ENCODE results near the gene RHBG.

DNA sequence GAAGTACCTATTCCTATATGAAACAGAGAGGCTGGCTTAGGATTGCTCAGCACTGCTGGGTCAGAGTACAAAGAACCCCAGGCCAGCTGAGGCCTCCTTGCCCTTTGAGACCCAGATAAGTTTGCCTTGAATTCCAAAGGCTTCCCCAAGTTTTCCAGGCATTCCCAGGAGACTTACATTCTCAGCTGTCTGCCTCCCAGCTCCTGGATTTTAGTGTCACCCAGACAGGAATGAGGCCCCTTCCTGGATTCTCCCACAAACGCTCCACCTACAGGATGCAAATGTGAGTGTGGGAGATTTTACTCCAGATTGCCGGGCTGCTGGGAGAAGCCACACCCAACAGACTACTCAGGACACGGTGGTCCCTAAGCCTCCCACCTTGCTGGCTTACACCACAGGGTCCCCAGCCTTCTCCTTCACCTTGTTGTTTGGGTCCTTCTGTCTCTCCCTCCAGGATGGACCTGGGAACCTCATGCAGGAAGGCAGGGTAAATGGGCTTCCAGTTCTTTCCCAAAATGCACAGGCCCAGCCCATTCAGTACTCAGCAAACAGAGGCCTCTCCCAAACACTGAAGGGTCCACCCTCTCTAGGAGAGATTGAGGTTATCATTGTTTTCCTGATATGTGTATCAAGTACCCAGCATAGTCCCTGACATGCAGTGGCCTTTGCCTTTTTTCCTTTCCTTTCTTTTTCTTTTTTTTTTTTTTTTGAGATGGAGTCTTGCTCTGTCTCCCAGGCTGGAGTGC lies 10.6 kb downstream of the RHBG start:
- TF ChIP-seq CTCF (conservative IDR thresholded peaks at IDR 0.05 in 1 of 2, IDR thresholded peaks at IDR 0.05 in 1 of 2; ENCODE audit: extremely low read depth in 1 of 2, insufficient read depth in 1 of 2, low read depth in 1 of 2, low read length in 2 of 2) (peak in 1 of 2 donors; percentile 15), EZH2 (IDR thresholded peaks at IDR 0.05; ENCODE audit: borderline replicate concordance, low read length) (no peak)
